HFF-Myc (cell line): Measurements from ENCODE around the gene ALOX15B.
A peak's percentile ranks its signal among the peaks of the same experiment; 100 is the strongest.

ENCODE experiments used
- DNase-seq: peaks from one replicate; pipeline ENCODE4 v3.0.0-alpha.2; 2011; ENCODE audit warnings: low read depth; ENCODE audit errors: extremely low read depth
- H3K4me3 ChIP-seq: replicated peaks from 2 replicates; pipeline ENCODE4 v1.5.1; 2011; ENCODE audit warnings: low read depth, mild to moderate bottlenecking, control low read depth, low read length
- TF ChIP-seq, protein P1 (sequence below): IDR thresholded peaks from 2 replicates; pipeline ENCODE4 v1.5.1; 2012; ENCODE audit warnings: mild to moderate bottlenecking, low read depth, low read length, control low read depth; ENCODE audit errors: missing control alignments

Gene ALOX15B

DNA sequence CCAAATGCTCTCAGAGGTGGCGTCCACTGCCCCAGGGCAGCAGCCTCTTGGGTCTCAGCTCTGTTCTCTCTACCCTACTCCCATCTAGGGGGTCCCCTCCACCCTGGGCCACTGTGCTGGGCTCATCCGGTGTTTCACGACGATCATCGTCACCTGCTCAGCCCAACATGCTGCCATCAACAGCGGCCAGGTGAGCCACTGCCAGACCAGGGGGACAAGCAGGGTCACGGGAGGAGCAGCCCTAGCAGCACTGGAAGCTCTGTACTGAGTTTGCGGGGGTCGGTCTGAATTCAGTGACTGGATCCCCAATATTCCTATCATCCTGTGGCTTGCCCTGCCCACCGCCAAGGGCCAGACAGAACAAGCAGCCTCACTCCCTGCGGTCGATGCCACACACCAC lies 32.6 kb downstream of the ALOX15B start:
- H3K4me3 ChIP-seq, result no peak overlapping the region
- DNase-seq, result no peak
- TF ChIP-seq, protein P1, sequence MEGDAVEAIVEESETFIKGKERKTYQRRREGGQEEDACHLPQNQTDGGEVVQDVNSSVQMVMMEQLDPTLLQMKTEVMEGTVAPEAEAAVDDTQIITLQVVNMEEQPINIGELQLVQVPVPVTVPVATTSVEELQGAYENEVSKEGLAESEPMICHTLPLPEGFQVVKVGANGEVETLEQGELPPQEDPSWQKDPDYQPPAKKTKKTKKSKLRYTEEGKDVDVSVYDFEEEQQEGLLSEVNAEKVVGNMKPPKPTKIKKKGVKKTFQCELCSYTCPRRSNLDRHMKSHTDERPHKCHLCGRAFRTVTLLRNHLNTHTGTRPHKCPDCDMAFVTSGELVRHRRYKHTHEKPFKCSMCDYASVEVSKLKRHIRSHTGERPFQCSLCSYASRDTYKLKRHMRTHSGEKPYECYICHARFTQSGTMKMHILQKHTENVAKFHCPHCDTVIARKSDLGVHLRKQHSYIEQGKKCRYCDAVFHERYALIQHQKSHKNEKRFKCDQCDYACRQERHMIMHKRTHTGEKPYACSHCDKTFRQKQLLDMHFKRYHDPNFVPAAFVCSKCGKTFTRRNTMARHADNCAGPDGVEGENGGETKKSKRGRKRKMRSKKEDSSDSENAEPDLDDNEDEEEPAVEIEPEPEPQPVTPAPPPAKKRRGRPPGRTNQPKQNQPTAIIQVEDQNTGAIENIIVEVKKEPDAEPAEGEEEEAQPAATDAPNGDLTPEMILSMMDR, result no peak

- no peak overlapping the region for H3K4me3 ChIP-seq
- no peak for DNase-seq
Observed at GRCh38 chr17:8072341-8072728, 33.5 kb downstream of the ALOX15B start.

DNA sequence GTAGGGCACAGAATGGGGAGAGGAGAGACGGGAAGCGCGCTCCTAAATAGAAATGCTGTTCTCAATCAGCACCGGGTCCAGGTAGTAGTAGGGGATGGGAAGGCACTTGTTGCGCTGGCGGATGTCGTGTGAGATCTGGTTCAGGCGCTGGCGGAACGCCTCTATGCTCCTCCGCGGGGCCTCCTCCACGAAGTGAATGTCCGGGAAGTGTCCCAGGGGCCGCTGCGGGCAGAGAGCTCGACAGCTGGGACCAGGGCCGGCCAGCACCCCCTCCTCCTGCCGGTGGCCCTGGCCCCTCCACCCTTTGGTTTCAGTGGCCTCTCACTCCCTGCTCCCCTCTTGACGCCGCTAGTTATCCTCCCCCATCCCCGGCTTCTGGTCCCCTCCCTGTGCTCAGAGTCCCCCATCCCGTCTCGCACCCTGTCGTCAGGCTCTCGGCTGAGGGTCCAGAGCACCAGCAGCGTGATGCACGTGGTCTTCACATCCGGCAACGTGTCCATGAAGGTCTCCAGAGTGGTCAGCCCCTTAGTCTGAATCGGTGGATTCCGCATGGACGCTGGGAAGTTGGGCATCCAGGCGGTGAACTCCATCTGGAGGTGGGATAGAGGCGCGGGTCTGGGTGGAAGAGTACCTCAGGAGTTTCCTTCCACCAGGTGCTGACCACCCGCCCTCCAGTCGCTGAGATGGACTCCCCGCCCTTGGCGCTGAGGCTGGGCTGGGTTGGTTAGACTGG lies 34.0 kb downstream of the ALOX15B start:
- DNase-seq, result no peak
- TF ChIP-seq, protein P1, result no peak
- H3K4me3 ChIP-seq, result no peak overlapping the region

More at GRCh38 chr17:8072341-8072728, 33.5 kb downstream of the ALOX15B start:
- TF ChIP-seq, protein P1, result no peak

DNA sequence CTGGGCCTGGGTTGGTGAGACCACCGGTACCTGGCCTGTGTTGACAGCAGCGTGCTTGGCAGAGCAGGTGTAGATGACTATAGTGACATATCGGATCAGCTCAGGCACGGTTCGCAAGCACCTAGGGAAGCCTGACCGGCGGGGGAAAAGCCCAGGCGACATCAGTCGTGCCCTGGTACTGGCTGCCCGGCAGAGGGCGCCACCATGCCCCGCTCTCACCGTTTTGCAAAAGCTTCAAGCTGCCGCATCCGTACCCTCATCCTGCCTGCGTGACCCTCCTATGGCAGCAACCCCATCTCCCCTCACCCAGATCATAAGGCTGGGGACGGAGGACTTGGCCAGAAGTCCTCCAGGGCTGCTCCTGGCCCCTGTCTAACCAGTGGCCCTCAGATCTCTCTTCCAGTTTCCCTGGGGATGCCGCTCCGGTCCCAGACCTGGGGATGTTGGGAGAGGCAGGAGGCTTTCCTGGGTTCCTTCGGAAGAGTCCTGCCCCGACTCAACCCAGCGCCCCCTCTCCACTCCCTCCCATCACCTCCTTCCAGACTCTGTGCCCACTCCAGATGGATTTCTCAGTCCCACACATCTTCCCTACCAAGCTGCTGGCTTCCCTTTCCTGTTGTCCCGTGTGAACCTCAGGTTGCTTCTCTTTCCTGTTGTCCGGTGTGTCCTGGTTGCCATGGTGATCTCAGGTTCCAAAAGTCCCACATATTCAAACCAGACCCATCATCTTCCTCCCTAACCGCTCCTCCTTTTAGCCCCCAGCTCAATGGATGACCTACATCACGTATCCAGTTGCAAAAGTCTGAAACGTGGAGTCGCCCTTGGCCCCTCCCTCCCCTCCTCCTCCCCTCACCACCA lies 35.0 kb downstream of the ALOX15B start:
- H3K4me3 ChIP-seq, result no peak overlapping the region
- no peak for DNase-seq
- TF ChIP-seq, protein P1, result peak; percentile 96

GRCh38 chr17:8074554-8074953 lies 35.7 kb downstream of the ALOX15B start:
- TF ChIP-seq, protein P1, result no peak
- H3K4me3 ChIP-seq, result no peak overlapping the region
- DNase-seq, result no peak

- TF ChIP-seq, protein P1, result no peak
- H3K4me3 ChIP-seq, result no peak overlapping the region
- no peak for DNase-seq
Observed at GRCh38 chr17:8075081-8075480, 36.2 kb downstream of the ALOX15B start.
